Neutrophil (primary cell): Measurements from ENCODE around the gene GASK1B.

Experiments
- H3K27ac ChIP-seq: fragments of 200-600 bp; sonication (generic); 2 replicates; pipeline ENCODE4 v1.5.1; 2016; ENCODE audit warnings: mild to moderate bottlenecking, moderate library complexity
- H3K27me3 ChIP-seq: fragments of 200-600 bp; sonication (generic); 2 replicates; pipeline ENCODE4 v1.6.0; 2016; ENCODE audit warnings: mild to moderate bottlenecking
- H3K36me3 ChIP-seq: fragments of 200-600 bp; sonication (generic); 2 replicates; pipeline ENCODE4 v1.5.1; 2017
- H3K4me1 ChIP-seq, 2 experiments: fragments of 200-600 bp in 1 of 2; sonication (generic) in 1 of 2; 1 replicate in 1 of 2; 2 replicates in 1 of 2; pipeline versions ENCODE4 v1.5.1 to v1.6.1; 2013 to 2016; ENCODE audit warnings: low read depth in 1 of 2, low read length in 1 of 2, mild to moderate bottlenecking in 1 of 2, moderate library complexity in 1 of 2; ENCODE audit not compliant: control insufficient read depth in 1 of 2, insufficient read depth in 1 of 2
- H3K4me3 ChIP-seq, 2 experiments: fragments of 200-600 bp in 1 of 2; sonication (generic) in 1 of 2; 1 replicate in 1 of 2; 2 replicates in 1 of 2; pipeline ENCODE4 v1.5.1; 2013 to 2016; ENCODE audit warnings: low read depth in 1 of 2, low read length in 1 of 2, mild to moderate bottlenecking in 1 of 2, moderate library complexity in 1 of 2
- H3K9me3 ChIP-seq: fragments of 200-600 bp; sonication (generic); 2 replicates; pipeline ENCODE4 v1.5.1; 2016
- TF ChIP-seq, protein P1 (sequence below): fragments of 200-600 bp; sonication (generic); IDR thresholded peaks from 2 replicates; pipeline ENCODE4 v1.5.1; 2016; ENCODE audit warnings: antibody characterized with exemption

Gene GASK1B

DNA sequence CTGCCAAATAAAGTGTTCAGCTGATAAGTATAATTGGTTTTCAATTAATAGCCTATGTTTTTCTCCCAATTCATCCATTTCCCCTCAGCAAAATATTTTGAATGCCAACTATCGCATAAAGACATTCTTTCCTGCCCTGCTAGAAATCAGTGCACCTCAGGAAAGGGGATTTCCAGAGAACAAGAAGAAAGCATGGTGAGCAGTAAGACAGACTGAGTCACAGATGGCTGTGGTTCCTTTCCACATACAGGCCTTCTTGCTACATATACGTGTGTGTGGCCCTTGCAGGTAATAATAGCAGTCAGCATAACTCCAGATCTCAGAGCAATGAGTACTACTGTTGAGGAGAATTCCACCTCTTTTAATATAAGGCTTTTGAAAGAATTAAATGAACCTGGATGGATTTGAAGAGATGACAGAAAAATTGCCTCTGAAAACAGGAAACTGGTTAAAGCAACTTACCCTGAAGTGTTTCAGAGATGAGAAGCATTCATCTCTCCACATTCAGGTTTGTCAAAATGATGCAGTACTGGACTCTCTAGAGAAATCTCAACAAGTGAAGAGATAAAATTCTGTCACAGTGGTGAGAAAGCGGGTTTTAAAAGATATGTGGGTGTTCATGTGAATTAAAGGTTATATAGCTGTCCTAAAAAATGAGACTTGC, 13.6 kb downstream of the GASK1B start:
- Histone ChIP-seq H3K27me3 (no peaks in the 10 kb centered on the region), H3K4me1 (no peaks in the 10 kb centered on the region), H3K36me3 (no peaks in the 10 kb centered on the region), H3K4me3 (no peak overlapping the region), H3K27ac (no peak overlapping the region), H3K9me3 (no peaks in the 10 kb centered on the region)
- TF ChIP-seq, protein P1, sequence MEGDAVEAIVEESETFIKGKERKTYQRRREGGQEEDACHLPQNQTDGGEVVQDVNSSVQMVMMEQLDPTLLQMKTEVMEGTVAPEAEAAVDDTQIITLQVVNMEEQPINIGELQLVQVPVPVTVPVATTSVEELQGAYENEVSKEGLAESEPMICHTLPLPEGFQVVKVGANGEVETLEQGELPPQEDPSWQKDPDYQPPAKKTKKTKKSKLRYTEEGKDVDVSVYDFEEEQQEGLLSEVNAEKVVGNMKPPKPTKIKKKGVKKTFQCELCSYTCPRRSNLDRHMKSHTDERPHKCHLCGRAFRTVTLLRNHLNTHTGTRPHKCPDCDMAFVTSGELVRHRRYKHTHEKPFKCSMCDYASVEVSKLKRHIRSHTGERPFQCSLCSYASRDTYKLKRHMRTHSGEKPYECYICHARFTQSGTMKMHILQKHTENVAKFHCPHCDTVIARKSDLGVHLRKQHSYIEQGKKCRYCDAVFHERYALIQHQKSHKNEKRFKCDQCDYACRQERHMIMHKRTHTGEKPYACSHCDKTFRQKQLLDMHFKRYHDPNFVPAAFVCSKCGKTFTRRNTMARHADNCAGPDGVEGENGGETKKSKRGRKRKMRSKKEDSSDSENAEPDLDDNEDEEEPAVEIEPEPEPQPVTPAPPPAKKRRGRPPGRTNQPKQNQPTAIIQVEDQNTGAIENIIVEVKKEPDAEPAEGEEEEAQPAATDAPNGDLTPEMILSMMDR, result no peak

GRCh38 chr4:158157412-158157811, 15.4 kb downstream of the GASK1B start:
- H3K27me3 ChIP-seq, result no peaks in the 10 kb centered on the region
- no peaks in the 10 kb centered on the region for H3K4me1 ChIP-seq
- H3K27ac ChIP-seq, result no peak overlapping the region
- TF ChIP-seq, protein P1, result no peak
- no peak overlapping the region for H3K4me3 ChIP-seq
- H3K36me3 ChIP-seq, result no peaks in the 10 kb centered on the region
- H3K9me3 ChIP-seq, result no peaks in the 10 kb centered on the region

GRCh38 chr4:158155656-158156356, 17.0 kb downstream of the GASK1B start:
- TF ChIP-seq, protein P1, result no peak
- Histone ChIP-seq H3K4me1 (no peaks in the 10 kb centered on the region), H3K27me3 (no peaks in the 10 kb centered on the region)

GRCh38 chr4:158147151-158147550, 25.7 kb downstream of the GASK1B start:
- H3K27ac ChIP-seq, result no peak overlapping the region
- no peaks in the 10 kb centered on the region for H3K27me3 ChIP-seq
- TF ChIP-seq, protein P1, result no peak

More at GRCh38 chr4:158155656-158156356, 17.0 kb downstream of the GASK1B start:
- Histone ChIP-seq H3K9me3 (no peaks in the 10 kb centered on the region), H3K4me3 (no peak overlapping the region), H3K36me3 (no peaks in the 10 kb centered on the region), H3K27ac (no peak overlapping the region)

DNA sequence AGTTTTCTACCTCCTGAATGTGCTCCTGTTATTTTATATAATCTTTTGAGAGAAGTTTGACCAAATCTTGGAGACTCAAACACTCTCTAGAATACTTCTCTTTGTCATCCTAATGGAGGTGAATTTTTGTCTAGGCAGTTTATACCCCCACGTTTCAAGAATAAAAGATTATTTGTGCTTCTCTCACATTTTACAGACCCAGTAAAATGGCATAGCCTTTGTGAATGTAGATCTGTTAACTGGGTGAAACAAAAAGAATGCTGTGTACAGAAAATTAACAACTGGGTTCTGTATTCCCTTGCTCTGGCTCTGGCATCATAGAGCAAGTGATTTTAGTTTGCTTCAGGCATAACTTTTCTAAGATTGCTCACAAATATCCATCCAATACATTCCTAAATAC, 26.1 kb downstream of the GASK1B start:
- TF ChIP-seq, protein P1, result no peak
- Histone ChIP-seq H3K4me3 (no peak overlapping the region), H3K4me1 (no peaks in the 10 kb centered on the region), H3K27me3 (no peaks in the 10 kb centered on the region), H3K9me3 (no peaks in the 10 kb centered on the region), H3K27ac (no peak overlapping the region), H3K36me3 (no peaks in the 10 kb centered on the region)

More at GRCh38 chr4:158147151-158147550, 25.7 kb downstream of the GASK1B start:
- H3K4me3 ChIP-seq, result no peak overlapping the region
- H3K9me3 ChIP-seq, result no peaks in the 10 kb centered on the region
- no peaks in the 10 kb centered on the region for H3K36me3 ChIP-seq
- no peaks in the 10 kb centered on the region for H3K4me1 ChIP-seq
